Activated CD4-positive, alpha-beta T cell treated with anti-CD3 and anti-CD28 coated beads for 36 hours (primary cell): Measurements from ENCODE around the gene MAGI1. TPM values are rescaled to one million over a fixed set of nuclear protein-coding genes. Genes with fewer than 3 reads are reported as not detected.
A peak's percentile ranks its signal among the peaks of the same experiment; 100 is the strongest.

Experiments used
- ATAC-seq: fragments of 200-7000 bp; cut with Tn5 transposase; one replicate; pipeline ENCODE4 v1.10.0; 2021; ENCODE audit warnings: mild to moderate bottlenecking, moderate library complexity
- CTCF ChIA-PET: fragments of 350-600 bp; sonication (Branson Sonifier 250); formaldehyde crosslinking; loops from one replicate; lab custom pipeline; 2021; ENCODE audit warnings: antibody characterized with exemption; lab: Charles Lee
- POLR2A ChIA-PET: fragments of 350-600 bp; sonication (Branson Sonifier 250); formaldehyde crosslinking; loops from one replicate; lab custom pipeline; 2021; ENCODE audit warnings: antibody characterized with exemption, inconsistent platforms; lab: Charles Lee
- DNase-seq: peaks from one replicate; pipeline ENCODE4 v3.0.0-alpha.2; 2020
- H3K27ac Mint-ChIP-seq: one replicate; pipeline ENCODE4 v1.8.0; 2021; ENCODE audit warnings: mixed read lengths
- H3K27me3 Mint-ChIP-seq: one replicate; pipeline ENCODE4 v1.8.0; 2021; ENCODE audit warnings: mixed read lengths
- H3K36me3 Mint-ChIP-seq: one replicate; pipeline ENCODE4 v1.8.0; 2021; ENCODE audit warnings: low read depth, mixed read lengths
- H3K4me1 Mint-ChIP-seq: one replicate; pipeline ENCODE4 v1.8.0; 2021; ENCODE audit warnings: mixed read lengths
- H3K4me3 Mint-ChIP-seq: one replicate; pipeline ENCODE4 v1.8.0; 2021; ENCODE audit warnings: mild to moderate bottlenecking, moderate library complexity, mixed read lengths
- H3K9me3 Mint-ChIP-seq: one replicate; pipeline ENCODE4 v1.8.0; 2021; ENCODE audit warnings: low read depth, mixed read lengths
- intact Hi-C, 2 experiments: fragments of 100-400 bp; cut with DNase I in 1 of 2; cut with micrococcal nuclease in 1 of 2; formaldehyde crosslinking; loops; one replicate each; pipeline versions ENCODE4 v1.14.2 to v1.15.1; 2022 to 2024; cut with DNase I, micrococcal nuclease
- total RNA-seq, 2 experiments: library from RNA; stranded (reverse); gene quantifications; one replicate each; pipeline ENCODE4 v1.2.3, GENCODE V29; 2021

The MAGI1 gene
- total RNA-seq, 2 experiments from 2014 or later, result 0.09 to 0.18 TPM

DNA sequence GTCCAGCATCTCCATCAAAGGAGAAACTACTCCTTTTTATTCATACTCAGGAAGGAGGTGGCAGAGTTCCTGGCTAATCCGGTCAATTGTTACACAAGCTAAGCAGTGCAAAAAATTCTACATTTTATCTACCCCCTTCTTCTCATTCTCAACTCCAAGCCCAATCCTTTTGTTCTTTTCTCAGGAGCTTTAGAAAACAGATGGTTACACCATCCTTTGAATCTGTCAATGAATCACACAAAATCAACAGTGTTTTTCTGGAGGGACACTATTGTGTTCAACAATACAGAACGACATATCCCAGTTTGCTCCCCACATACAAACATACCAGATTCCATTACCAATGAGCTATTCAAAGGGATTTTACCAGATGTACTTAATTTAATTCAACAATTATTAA, 362.1 kb downstream of the MAGI1 start:
- ChIA-PET CTCF (interaction anchor here (0.6 kb wide), 1 partner anchor 839 kb away, joined by 3 read pairs; no protein-coding TSS in a partner anchor), POLR2A (no interaction called here)
- Mint-ChIP-seq H3K36me3 (no peaks in the 10 kb centered on the region), H3K9me3 (no peaks in the 10 kb centered on the region), H3K4me1 (no peaks in the 10 kb centered on the region), H3K27me3 (peaks cover 2% of the 10 kb centered on the region), H3K27ac (no peak overlapping the region), H3K4me3 (no peak overlapping the region)
- intact Hi-C loops, result loop anchor here in 1 of 2 experiments (10.0 kb wide), 1 partner anchor 332 kb away; no protein-coding TSS in a partner anchor
- ATAC-seq, result no peak
- no peak for DNase-seq

DNA sequence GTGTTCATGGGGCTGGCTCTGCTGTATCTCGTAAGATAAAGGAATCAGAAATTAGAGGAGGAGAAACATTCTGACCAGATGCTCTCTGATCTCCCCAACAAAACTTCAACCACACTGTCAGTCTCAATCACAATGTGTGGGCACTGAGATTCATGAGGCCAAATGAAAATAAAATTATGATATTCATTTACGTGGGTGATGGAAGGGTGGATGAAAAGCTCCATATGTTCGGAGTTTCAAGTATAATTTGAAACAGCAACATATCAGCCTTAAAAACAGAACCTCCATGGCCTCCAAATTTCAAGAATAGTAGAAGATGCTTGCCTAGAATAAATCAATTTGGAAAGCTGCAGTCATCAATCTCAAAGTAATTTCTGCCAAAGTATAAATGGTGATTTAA, 363.7 kb downstream of the MAGI1 start:
- DNase-seq (no peak), ATAC-seq (no peak)
- Mint-ChIP-seq H3K9me3 (no peaks in the 10 kb centered on the region), H3K4me1 (no peaks in the 10 kb centered on the region), H3K4me3 (no peak overlapping the region), H3K36me3 (no peaks in the 10 kb centered on the region), H3K27me3 (peaks cover 2% of the 10 kb centered on the region), H3K27ac (no peak overlapping the region)
- ChIA-PET POLR2A (no interaction called here), CTCF (no interaction called here)
- intact Hi-C loops, result loop anchor here in 1 of 2 experiments (10.0 kb wide), 1 partner anchor 330 kb away; no protein-coding TSS in a partner anchor

DNA sequence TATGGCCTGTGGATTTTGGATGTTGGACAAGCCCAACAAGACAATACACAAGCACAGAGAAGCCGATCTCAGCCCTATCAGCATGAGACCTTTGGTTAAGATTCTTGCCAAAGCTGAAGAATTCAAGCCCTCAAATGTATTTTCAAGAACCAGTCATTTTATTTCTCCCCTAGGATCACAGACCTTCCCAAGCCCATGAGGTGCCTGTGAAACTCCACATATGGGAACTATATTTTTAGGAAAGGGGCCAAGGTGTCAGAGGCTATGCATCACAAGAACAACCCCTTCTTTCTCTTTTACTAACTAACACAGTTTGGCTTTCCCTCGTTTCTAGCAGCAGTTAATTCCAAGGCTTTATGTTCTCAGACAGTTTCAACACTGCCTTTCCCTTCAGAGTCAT, 364.5 kb downstream of the MAGI1 start:
- H3K27ac Mint-ChIP-seq, result no peak overlapping the region
- DNase-seq (no peak), ATAC-seq (no peak)
- peaks cover 2% of the 10 kb centered on the region for H3K27me3 Mint-ChIP-seq
- H3K9me3 Mint-ChIP-seq, result no peaks in the 10 kb centered on the region
- ChIA-PET POLR2A (no interaction called here), CTCF (no interaction called here)
- H3K4me3 Mint-ChIP-seq, result no peak overlapping the region
- H3K4me1 Mint-ChIP-seq, result no peaks in the 10 kb centered on the region
- intact Hi-C loops, result loop anchor here in 1 of 2 experiments (10.0 kb wide), 1 partner anchor 329 kb away; no protein-coding TSS in a partner anchor
- H3K36me3 Mint-ChIP-seq, result no peaks in the 10 kb centered on the region

DNA sequence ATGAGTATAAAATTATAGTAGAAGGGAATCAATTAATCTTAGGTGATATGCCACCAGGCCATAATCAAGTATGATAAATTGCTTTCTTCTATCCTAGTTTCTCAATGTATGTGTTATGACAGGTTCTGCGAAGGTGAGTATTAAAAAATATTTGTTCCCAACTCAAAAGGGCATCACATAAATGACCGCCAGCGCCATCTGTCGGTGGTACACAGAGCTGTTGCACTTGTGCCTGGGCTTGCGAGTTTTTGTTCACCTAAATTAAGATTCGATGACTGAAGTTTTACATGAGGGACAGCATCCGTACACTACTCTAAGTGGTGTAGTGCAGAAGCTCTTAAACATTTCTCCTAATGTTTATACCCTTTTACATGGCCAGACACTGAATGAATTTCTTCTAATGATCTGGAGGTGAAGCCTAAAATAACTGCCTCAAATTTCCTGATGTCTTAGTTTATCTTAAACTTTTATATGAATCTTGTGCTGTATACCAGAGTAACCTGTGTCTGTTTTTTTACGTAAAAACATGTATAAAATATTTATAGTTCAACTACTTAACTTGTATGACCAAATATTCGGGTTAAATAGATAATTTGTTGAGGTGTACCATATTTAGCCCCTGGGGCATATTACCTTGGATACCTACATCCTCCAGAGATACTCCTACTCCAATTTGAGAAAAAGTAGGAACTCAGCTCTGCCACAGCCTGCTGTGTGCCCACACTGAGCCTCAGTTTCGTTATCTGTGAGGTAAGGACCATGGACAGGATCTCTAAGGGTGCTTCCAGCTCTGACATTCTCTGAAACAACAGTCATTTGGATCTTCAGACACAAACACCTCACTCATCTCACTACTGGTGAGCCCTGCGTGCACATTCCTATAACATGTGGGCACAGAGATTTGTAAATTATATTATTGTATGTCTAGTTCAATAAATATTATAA, 365.6 kb downstream of the MAGI1 start:
- intact Hi-C loops, result loop anchor here in 1 of 2 experiments (1.0 to 10.0 kb wide), 2 partner anchors 328 to 1140 kb away; no protein-coding TSS in a partner anchor
- peak; percentile 61 for DNase-seq

DNA sequence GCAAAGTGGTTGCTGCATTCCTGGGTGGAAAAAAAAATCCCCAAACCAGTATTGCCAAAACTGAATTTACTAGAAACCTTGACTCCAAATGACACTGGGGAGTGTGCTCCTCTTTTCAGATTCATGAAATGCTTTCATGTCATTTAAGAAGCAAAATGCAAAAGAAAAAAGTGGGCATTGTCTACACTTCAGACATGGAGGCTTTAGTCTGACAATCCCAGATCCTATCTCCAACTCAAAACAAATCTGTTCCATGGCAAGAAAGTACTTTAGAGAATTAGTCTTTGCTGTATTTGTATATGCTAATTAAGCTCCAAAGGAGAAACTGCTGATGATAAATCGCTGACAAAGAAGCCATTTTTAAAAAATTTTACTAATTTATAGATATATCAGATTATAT, 366.7 kb downstream of the MAGI1 start:
- Mint-ChIP-seq H3K9me3 (no peaks in the 10 kb centered on the region), H3K4me3 (no peak overlapping the region), H3K4me1 (no peaks in the 10 kb centered on the region), H3K27me3 (peaks cover 2% of the 10 kb centered on the region), H3K27ac (no peak overlapping the region), H3K36me3 (no peaks in the 10 kb centered on the region)
- ATAC-seq (no peak), DNase-seq (no peak)
- CTCF ChIA-PET, result interaction anchor here (0.7 kb wide), 1 partner anchor 1103 kb away, joined by 3 read pairs; no protein-coding TSS in a partner anchor
- intact Hi-C loops, result loop anchor here in 1 of 2 experiments (10.0 kb wide), 1 partner anchor 327 kb away; no protein-coding TSS in a partner anchor
- POLR2A ChIA-PET, result no interaction called here

More for the DNA sequence above, 365.6 kb downstream of the MAGI1 start:
- peaks cover 2% of the 10 kb centered on the region for H3K27me3 Mint-ChIP-seq
- no peaks in the 10 kb centered on the region for H3K4me1 Mint-ChIP-seq
- CTCF ChIA-PET, result no interaction called here
- no peak overlapping the region for H3K4me3 Mint-ChIP-seq
- no peaks in the 10 kb centered on the region for H3K9me3 Mint-ChIP-seq
- H3K36me3 Mint-ChIP-seq, result no peaks in the 10 kb centered on the region
- POLR2A ChIA-PET, result interaction anchor here (1.1 kb wide), 1 partner anchor 10 kb away, joined by 3 read pairs; no protein-coding TSS in a partner anchor
- ATAC-seq, result no peak
- no peak overlapping the region for H3K27ac Mint-ChIP-seq

DNA sequence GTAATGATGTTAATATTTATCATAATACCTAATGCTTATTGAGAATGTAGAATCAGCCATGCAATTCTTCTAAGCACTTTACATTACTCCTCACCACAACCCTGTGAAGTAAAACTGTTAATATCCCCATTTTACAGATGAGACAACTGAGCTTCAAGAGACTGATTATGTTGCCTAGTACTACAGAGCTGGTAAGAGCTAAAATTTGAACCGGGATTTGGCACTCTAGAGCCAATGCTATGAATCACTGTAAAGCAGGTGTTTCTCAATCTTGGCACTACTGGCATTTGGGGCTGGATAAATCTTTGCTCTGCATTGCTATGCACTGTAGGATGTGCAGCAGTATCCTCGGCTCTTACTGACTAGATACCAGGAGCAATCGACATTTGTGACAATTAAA, 367.7 kb downstream of the MAGI1 start:
- Mint-ChIP-seq H3K27ac (no peak overlapping the region), H3K36me3 (no peaks in the 10 kb centered on the region), H3K27me3 (peaks cover 2% of the 10 kb centered on the region), H3K4me3 (no peak overlapping the region), H3K9me3 (no peaks in the 10 kb centered on the region), H3K4me1 (no peaks in the 10 kb centered on the region)
- intact Hi-C loops, result loop anchor here in 1 of 2 experiments (10.0 kb wide), 1 partner anchor 326 kb away; no protein-coding TSS in a partner anchor
- no peak for ATAC-seq
- POLR2A ChIA-PET, result interaction anchor here (0.6 kb wide), 2 partner anchors 302 to 437 kb away, joined by 3 to 4 read pairs; no protein-coding TSS in a partner anchor
- CTCF ChIA-PET, result no interaction called here
- no peak for DNase-seq

DNA sequence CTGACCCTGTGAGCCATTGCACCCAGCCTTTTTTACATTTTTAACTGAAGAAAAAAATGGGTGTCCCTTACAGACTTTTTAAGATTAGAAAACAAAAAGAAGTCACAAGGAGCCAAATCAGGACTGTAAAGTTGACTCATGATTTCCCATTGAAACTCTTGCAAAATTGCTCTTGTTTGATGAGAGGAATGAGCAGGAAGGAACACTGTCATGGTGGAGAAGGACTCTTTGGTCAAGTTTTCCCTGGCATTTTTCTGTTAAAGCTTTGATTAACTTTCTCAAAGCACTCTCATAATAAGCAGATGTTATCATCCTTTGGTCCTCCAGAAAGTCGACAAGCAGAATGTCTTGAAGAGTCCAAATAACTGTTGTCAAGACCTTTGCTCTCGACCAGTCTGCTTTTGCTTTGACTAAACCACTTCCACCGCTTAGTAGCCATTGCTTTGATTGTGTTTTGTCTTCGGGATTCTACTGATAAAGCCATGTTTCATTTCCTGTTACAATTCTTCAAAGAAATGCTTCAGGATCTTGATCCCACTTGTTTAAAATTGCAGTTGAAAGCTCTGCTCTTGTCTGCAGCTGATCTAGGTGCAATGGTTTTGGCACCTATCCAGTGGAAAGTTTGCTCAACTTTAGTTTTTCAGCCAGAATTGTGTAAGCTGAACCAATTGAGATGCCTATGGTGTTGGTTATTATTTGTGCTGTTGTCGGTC, 369.4 kb downstream of the MAGI1 start:
- Mint-ChIP-seq H3K27me3 (peaks cover 2% of the 10 kb centered on the region), H3K9me3 (no peaks in the 10 kb centered on the region), H3K27ac (no peak overlapping the region), H3K36me3 (no peaks in the 10 kb centered on the region), H3K4me3 (no peak overlapping the region), H3K4me1 (no peaks in the 10 kb centered on the region)
- ATAC-seq (no peak), DNase-seq (no peak)
- ChIA-PET CTCF (no interaction called here), POLR2A (interaction anchor here (0.6 kb wide), 1 partner anchor 1837 kb away, joined by 3 read pairs; no protein-coding TSS in a partner anchor)
- intact Hi-C loops, result no loop called here

DNA sequence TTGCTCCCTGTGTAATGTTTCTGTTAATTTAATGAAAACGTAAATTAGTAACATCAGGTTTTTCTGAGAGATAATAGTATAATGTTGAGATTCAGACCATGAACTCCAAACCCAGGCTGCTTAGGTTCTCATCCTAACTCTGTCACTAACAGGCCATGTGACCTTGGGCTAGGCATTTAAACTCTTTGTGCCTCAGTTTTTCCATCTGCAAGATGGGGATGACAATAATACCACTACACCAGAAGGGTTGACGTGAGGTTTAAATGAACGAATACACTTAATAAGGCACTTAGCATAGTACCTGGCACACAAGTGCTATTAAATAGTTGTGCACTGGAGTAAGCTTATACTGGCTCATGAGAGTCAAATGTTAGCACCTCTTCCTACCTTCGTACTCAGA, 370.8 kb downstream of the MAGI1 start:
- Mint-ChIP-seq H3K36me3 (no peaks in the 10 kb centered on the region), H3K27ac (no peak overlapping the region), H3K4me3 (no peak overlapping the region), H3K27me3 (peaks cover 2% of the 10 kb centered on the region), H3K9me3 (no peaks in the 10 kb centered on the region), H3K4me1 (no peaks in the 10 kb centered on the region)
- no peak for ATAC-seq
- intact Hi-C loops, result no loop called here
- no peak for DNase-seq
- ChIA-PET CTCF (no interaction called here), POLR2A (no interaction called here)

DNA sequence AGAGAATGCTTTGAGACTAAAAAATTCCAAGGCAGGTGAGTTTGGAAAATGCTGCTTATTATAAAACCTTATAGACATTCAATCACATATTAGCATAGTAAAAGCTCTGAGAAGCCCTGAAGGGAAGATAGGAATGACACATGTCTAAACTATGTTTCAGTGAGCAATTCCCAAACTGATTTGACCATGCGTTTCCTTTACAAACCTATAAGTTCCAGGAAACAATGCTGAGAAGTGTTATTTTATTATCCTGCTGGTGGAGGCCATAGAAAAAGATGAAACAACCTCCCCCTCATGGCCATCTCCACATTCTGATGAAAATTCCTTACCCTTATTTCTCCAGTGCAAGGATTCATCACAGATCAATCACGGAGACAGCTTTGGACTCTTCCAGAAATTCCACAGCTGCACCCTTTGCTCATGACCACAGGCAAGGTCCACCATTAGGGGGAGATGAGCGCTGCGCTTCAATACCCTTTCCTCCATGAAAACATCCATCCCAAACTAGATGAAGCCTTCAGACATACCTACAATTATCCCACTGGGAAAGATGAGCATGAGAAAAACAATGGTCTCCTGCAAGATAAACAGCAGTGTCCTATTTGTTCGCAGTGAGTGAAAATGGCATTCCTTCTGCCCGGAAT, 372.1 kb downstream of the MAGI1 start:
- H3K4me3 Mint-ChIP-seq, result no peak overlapping the region
- ATAC-seq (no peak), DNase-seq (no peak)
- ChIA-PET POLR2A (no interaction called here), CTCF (no interaction called here)
- no peak overlapping the region for H3K27ac Mint-ChIP-seq
- no peaks in the 10 kb centered on the region for H3K9me3 Mint-ChIP-seq
- H3K4me1 Mint-ChIP-seq, result no peaks in the 10 kb centered on the region
- H3K27me3 Mint-ChIP-seq, result no peaks in the 10 kb centered on the region
- intact Hi-C loops, result no loop called here
- no peaks in the 10 kb centered on the region for H3K36me3 Mint-ChIP-seq

DNA sequence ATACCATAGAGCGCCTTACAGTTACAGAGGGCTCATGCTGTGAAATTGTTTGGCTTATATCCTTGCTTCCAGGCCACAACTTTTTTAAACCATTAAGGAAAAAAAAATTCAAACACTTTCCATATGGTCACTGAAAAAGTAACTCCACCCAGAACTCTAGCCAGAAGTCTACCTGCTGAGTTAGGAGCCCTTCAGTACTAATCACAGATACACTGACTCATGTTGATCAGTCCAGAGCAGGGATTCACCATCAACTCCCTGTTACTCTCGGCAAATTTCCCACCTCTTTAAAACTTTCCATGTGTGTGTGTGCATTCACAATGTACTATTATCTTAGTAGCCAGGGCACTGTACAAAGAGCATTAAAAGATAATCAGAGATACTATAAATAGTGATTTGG, 372.8 kb downstream of the MAGI1 start:
- no peaks in the 10 kb centered on the region for H3K36me3 Mint-ChIP-seq
- H3K27ac Mint-ChIP-seq, result no peak overlapping the region
- no peak for DNase-seq
- H3K9me3 Mint-ChIP-seq, result no peaks in the 10 kb centered on the region
- H3K4me3 Mint-ChIP-seq, result no peak overlapping the region
- POLR2A ChIA-PET, result no interaction called here
- CTCF ChIA-PET, result no interaction called here
- H3K4me1 Mint-ChIP-seq, result no peaks in the 10 kb centered on the region
- H3K27me3 Mint-ChIP-seq, result no peaks in the 10 kb centered on the region
- no peak for ATAC-seq
- intact Hi-C loops, result no loop called here

DNA sequence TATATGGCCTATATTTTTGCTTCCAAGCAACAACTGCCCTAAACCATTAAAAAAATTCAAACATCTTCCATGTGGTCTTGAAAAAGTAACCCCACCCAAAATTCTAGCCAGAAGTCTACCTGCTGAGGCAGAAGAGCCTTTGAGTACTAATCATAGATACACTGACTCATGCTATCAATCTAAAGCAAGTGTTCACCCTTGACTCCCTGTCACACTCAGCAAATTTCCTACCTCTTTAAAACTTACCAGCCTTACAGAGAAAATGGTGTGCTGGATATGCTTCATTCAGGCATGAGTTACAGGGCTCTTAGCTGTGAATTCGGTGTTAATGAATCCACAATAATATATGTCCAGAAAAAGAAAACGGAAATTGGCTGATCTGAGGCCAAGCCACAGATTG, 373.8 kb downstream of the MAGI1 start:
- CTCF ChIA-PET, result no interaction called here

More for the DNA sequence above, 373.8 kb downstream of the MAGI1 start:
- no peaks in the 10 kb centered on the region for H3K27me3 Mint-ChIP-seq
- no peak overlapping the region for H3K4me3 Mint-ChIP-seq
- no peaks in the 10 kb centered on the region for H3K36me3 Mint-ChIP-seq
- no peaks in the 10 kb centered on the region for H3K9me3 Mint-ChIP-seq
- H3K4me1 Mint-ChIP-seq, result no peaks in the 10 kb centered on the region
- ATAC-seq (no peak), DNase-seq (no peak)
- no peak overlapping the region for H3K27ac Mint-ChIP-seq
- intact Hi-C loops, result no loop called here
- POLR2A ChIA-PET, result no interaction called here
